22Rv1 (cell line): Measurements from ENCODE around the gene OR10H3.
"Not testable (repeated sequence)": the region's sequence is repeated elsewhere in the genome, so short reads cannot be mapped to it uniquely, and the experiment has no call there.

Source experiments
- CTCF ChIP-seq: fragments of 450-650 bp; IDR thresholded peaks from 2 replicates; pipeline ENCODE4 v1.5.1; 2017; ENCODE audit warnings: mild to moderate bottlenecking
- ZFX ChIP-seq: fragments of 450-650 bp; IDR thresholded peaks from 2 replicates; pipeline ENCODE4 v1.6.1; 2017; ENCODE audit warnings: antibody characterized with exemption, borderline replicate concordance

- TF ChIP-seq CTCF, ZFX: not testable (repeated sequence)
These were observed 45.1 kb downstream of the OR10H3 start for GRCh38 chr19:15782896-15783295.
